ENCODE data around the gene ITPR2. TPM values are rescaled to one million over a fixed set of nuclear protein-coding genes. Genes with fewer than 3 reads are reported as not detected.
"Not testable (repeated sequence)": the region's sequence is repeated elsewhere in the genome, so short reads cannot be mapped to it uniquely, and the experiment has no call there.

Gene ITPR2
- total RNA-seq, 1 experiment from 2014 or later, result 9.3 TPM

DNA sequence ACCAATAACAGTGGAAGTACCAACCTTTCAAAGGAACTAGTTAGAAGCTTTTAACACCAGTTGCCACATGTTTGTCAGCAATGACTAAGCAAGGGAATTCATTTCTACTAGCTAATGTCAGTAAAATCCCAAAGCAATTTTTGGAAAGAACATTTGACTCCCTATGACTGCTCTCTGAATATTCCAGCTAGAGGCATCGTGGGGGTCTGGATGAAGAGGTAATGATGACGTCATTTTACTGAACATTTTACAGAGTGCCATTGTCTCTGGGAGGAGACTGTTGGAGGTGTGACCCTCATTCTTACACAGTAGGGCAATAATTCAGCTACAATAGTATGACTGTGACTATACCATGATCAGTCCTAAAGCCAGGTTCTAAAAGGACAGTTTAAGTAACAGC, 204.8 kb downstream of the ITPR2 start:
- no peak for DNase-seq (ENCODE audit: low spot score)

DNA sequence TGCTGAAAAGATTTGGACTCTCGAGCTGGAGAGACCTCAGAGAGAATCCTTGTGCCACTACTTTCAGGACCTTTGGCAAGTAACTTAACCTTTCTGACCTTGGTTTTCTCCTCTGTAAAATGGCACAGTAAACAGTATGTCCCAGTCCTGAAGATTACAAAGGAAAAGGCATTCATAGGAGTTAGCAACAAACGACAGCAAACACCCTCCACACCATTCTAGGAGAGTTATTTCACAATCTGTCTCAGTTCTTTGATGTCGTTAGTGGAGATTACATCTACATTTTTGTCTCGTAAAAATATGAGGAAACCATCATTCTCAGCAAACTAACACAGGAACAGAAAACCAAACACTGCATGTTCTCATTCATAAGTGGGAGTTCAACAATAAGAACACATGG, 205.7 kb downstream of the ITPR2 start:
- no peak for DNase-seq (ENCODE audit: low spot score)

DNA sequence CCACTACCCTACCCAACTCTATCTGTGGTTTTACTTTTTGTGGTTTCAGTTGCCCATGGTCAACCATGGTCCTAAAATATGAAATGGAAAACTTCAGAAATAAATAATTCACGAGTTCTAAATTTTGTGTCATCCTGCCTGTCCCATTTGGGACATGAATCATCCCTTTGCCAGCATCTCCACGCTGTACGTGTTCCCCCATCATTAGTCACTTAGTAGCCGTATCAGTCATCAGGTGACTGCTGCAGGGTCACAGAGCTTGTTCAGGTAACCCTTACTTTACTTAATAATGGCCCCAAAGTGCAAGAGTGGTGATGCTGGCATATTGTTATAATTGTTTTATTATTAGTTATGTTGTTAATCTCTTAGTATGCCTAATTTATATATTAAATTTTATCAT, 209.9 kb downstream of the ITPR2 start:
- no peak for DNase-seq (ENCODE audit: low spot score)

DNA sequence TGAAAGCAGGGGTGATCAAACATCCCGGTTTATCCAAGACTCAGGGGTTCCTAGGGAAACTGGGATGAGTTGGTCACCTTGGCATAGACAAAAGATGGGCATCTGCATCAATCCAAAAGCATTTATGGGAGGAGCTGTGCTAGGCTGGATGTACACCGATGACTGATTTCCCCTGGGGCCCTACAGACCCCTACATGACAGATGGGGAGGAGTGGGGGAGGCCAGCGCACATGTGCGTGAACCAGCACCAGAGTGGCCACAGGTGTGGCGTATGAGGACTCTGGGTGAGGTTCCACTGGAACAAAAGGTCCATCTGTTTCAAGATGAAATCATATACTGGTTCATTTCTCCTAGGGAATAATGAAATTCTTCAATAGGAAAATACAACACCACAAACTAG, 210.4 kb downstream of the ITPR2 start:
- DNase-seq (ENCODE audit: low spot score), result no peak

DNA sequence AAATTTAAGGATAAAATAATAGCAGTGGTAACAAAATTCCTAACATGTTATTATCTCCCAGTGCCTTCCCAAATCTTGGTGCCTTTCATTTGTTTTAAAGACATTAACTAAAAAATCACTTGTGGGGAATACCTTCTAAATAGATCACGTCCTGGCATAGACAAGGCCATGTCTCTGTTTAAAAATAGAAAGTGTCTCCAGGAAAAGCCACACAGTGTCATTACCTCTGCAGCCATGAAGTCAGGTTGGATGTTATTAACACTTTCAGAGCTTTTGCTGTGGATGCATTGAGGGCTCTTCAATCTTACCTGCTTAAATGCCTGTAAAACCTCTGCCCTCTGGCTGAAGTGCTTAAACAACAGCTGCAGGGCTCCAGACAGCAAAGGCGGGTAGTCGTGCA, 211.1 kb downstream of the ITPR2 start:
- no peak for DNase-seq (ENCODE audit: low spot score)

DNA sequence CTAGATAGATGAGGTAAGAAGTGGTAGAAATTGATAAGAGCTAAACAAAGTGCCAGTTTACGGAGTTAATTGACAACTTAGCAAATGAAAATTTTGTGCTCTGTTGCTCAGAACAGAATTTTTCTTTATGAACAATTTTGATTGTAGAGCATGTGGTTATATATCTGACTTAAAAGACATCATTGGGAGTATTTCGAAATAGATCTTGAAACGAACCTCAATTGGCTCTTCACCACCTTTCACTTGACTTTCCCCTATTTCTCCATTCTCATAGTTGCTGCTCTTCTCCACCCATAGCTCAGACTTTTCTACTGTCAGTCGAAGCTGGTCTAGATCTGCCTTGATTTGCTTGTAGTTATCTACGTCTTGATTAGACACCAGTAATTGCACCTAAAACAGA, 212.1 kb downstream of the ITPR2 start:
- no peak for DNase-seq (ENCODE audit: low spot score)

DNA sequence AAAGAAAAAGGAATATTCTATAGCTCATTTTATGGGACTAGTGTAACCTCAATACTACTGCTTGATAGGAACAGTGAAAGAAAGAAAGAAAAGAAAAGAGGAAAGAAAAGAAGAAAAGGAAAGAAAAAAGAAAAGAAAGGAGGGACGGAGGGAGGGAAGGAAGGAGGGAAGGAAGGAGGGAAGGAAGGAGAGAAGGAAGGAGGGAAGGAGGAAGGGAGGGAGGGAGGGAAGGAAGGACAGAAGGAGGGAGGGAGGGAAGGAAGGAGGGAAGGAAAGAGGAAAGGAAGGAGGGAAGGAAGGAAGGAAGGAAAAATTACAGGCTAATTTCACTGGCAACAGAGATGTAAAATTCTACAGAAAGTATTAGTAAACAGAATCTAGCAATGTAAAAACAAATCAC, 215.5 kb downstream of the ITPR2 start:
- DNase-seq (ENCODE audit: low spot score), result no peak

DNA sequence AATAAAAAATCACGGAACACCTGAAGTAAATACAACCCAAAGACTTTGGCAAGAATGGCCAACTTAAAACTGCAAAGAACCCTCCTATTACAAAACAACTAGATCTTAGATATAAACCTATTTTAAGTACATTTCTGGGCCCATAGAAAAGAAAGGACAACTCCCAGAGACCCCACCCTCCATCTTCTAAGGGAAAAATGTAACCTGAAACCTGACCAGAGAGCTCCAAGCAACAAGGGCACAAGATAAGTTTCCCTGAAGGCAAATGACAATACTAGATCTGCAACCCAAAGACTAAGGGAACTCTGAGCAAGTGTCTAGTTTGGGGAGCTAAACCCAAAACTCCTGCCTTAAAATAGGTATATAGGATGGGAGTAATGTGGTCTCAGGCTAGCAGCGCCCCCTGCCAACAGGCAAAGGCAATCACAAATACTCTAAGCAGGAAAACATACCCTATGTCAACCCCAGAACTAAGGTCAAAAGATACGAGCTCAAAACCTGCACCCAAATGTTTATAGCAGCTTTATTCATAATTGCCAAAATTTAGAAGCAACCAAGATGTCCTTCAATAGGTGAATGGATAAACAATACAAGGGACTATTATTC, 218.9 kb downstream of the ITPR2 start:
- DNase-seq (ENCODE audit: low spot score), result peak; percentile 30

DNA sequence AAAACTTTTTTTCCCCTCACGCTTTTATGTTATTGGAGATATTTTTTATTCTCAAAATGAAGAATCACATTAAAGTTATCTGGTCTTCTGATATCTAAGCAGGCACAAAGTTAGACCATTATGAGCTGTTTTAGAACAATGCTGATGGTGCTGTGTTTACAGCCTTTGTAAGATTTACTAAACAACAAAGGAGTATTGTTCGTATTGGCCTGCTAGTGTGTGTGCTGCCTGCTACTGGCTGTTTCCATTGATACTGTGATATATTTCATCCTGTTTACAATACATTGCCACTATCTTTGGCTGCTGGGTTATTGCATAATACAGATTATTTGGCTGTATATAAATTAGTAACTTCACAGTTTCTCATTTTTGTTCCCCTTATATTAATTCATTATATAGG, 220.8 kb downstream of the ITPR2 start:
- DNase-seq (ENCODE audit: low spot score), result no peak

DNA sequence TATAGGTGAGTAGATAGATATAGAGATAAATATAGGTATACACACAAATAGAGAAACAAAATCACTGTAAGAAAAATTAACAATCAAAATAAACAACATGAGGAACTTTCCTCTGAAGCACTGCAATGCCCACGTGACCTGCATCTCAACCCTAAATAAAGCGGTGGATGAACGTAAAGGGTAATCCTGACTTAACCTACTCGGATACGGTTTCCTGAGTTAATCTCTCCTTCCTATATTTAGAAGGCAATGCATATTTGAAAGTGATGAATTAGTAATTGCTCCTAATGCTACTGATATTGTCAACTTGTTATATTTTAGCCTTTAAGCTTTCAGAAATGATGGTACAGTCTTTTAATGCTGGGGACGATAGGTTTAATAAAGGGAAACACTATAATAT, 221.4 kb downstream of the ITPR2 start:
- DNase-seq (ENCODE audit: low spot score), result no peak

DNA sequence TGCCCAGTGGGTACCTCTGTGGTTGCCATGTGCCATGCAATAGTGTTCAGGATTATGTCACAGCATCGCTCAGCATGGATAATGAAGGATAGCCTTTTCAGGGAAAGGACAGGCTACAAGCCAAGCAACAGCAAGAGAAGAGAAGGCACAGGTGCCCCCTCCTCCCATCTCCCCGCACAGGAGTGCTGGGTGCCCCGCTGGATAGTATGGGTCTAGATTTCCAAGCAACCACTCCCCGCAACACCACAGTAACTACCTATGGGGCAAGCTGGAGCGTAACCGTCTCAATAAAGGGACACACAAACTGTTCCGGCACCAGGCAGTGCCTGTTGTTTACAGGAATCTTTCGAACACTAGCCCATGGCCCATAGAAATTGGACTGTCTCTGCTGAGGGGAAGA, 222.2 kb downstream of the ITPR2 start:
- DNase-seq (ENCODE audit: low spot score), result no peak

DNA sequence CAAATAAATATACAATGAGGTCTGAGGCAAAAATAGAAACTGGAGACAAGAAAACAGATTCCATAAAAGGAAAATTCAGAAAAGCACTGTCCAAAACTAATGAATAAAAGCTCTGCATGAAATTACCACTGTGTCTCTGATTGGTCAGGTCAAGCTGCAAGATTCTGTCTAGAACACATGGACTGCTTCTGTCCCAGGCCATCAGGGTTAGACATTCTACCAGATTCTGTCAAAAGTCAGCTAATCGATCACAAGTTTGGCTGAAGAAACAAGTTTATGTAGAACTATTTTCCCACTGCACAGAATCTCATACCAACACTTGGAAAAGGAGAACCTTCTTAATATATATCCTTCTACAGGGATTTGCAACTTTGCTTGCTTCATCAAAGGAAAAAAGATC, 223.0 kb downstream of the ITPR2 start:
- DNase-seq (ENCODE audit: low spot score), result no peak

DNA sequence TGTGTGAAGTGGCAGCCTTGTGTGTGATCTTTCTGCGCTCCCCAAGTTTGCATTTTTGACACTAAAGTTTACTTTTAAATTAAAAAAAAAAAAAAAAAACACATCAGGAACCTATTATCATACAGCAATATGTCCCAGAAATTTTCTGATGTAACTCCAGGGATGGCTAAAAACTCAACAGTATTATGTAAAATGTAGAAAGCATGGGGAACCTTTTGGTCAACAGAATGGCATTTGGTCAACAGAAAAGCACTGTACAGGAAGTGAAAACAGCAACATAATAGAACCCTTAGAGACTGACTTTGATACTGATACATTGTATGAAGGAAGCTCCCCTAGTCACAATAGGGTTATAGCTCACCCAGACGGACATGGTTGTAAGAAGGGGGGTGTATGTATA, 224.3 kb downstream of the ITPR2 start:
- DNase-seq (ENCODE audit: low spot score), result no peak

DNA sequence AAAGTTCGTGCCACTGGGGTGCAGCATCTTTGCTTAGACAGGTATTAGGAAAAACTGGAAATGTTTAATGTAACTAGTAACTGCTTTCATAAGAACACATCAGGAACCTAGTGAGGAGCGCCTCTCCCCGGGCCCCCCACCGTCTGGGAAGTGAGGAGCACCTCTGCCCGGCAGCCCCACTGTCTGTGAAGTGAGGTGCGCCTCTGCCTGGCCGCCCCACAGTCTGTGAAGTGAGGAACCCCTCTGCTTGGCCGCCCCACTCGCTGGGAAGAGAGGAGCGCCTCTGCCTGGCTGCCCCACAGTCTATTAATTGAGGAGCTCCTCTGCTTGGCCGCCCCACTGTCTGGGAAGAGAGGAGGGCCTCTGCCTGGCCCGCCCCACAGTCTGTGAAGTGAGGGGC, 224.7 kb downstream of the ITPR2 start:
- DNase-seq (ENCODE audit: low spot score), result no peak

DNA sequence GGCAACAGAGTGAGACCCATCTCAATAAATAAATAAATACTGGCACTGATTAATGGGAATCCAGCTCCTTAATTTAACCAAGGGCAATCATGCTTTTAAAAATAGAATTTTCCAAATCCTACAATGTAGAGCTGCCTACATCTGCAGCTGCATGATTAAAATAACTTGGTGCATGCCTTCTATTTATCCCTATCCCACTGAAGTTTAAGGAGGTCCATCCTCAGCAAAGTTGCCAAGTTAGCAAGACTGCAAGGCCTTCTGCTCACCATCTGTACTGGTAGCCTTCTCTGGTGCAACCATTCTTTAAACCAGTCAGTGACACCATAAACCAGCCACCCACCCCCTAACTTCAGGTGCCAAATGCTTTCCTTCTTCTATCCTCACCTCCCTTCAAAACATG, 226.1 kb downstream of the ITPR2 start:
- no peak for DNase-seq (ENCODE audit: low spot score)

DNA sequence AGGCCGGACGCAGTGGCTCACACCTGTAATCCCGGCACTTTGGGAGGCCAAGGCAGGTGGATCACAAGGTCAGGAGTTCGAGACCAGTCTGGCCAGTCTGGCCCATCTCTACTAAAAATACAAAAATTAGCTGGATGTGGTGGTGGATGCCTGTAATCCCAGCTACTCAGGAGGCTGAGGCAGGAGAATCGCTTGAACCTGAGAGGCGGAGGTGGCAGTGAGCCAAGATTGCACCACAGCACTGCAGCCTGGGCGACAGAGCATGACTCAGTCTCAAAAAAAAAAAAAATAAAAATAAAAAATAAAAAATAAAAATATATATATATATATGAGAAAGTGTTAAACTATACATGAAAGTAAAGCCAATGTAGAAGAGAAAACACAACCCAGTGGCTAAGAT, 228.2 kb downstream of the ITPR2 start:
- not testable (repeated sequence) for DNase-seq (ENCODE audit: low spot score)

DNA sequence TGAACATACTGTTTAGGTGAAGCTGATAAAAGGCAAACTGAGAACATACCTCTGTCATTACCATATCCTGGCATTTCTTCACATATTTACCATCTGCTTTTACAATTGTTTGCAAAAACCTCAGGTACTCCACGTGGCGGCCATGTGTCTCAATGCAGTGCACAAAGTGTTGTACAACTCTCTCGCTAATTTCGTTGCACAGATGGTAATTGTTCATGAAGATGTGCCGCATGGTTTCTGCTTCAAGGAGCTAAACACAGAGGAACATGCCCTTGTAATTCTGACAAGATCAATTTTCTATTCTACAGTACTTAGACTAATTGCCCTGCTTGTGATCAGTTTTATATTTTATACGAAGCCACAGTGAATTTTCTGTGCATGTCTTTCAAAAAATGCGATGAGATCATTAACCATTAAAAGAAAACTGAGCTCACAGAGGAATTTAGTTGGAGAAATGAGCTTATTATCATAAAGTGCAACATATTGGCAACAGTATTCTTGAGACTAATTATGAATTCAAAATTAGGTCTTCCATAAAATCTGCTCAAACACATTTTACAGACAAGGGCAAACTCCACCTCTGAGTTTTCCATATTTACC, 233.8 kb downstream of the ITPR2 start:
- no peak for DNase-seq (ENCODE audit: low spot score)

DNA sequence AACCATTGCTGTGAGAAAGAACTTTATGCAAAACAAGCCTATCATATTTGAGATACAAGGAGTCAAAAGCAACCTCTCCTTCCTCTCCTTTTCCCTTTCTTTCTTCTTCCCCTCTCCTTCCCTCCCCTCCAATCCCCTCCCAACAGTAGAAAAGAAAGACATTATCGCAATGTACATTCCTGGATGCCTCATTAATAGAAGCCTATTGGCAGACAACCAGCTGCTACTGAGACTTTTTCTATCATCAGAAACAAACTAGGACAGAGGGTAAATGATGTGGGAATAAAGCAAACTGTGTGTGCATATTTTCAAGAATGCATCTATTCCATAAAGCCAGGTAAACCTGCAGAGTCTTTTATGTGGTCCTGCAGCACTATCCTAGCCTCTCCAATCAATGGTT, 237.2 kb downstream of the ITPR2 start:
- no peak for DNase-seq (ENCODE audit: low spot score)

DNA sequence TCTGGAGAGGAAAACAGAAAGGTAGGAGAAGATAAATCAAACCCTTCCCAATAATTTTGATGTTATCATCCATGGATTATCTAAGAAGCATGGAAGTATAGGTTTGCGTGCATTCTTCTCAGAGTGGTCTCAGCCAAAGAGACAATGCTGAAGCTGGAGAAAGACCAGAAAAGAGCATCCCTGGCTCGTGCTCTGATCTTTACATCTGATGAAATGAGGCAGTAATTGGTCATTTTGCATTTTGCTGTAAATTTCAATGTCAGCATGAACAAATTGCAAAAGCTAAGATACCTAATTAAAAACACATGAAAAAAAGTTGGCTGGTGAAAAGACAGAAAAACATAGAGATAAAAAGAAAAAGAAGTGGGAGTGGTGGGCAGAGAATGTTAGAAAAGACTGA, 252.4 kb downstream of the ITPR2 start:
- no peak for DNase-seq (ENCODE audit: low spot score)

DNA sequence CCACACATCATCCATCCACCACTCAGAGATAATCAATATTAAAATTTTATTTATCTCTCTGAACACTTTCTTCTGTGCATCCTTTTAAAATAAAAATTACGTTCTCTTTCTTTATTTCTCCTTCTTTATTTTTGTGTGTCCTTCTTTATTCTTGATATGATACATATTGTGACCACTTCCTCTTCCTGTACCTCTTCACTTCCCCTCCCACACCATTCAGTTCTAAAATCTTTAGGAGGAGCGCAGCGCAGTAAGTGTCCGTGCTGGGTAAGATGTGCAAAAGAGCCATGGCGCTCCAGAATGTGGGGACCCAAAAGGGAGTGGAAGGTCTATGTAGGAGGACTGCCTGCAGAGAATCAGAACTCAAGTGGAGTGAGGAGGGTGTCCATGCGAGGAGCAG, 256.7 kb downstream of the ITPR2 start:
- DNase-seq (ENCODE audit: low spot score), result no peak

DNA sequence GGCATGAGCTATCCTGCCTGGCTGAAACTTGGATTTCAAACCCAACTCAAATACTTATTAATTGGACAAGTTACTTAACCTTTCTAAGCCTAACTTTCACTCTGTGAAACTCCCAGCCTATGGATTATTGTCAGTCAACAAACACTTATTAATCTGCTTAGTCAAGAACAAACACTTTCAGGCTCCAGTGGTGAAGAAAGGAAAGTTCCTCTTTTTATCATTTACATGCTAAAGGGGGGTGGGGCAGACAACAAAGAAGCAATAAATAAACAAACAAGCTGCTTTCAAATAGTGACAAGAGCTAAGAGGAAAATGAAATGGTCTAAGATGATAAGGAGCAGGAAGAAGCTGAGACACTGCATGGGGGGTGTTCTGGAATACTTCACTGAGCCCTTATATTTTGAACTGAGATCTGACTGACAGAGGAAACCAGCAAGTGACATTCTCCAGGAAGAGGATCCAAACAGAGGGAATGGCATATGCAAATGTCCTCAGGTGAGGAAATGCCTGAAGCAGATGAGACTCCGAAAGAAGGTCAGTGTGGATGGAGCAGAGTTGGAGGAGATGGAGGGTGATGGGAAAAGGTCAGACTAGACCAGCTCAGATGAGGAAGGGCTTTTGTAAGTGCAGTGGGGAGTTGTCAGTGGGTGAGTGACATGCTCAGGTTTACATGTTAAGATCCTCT, 259.6 kb downstream of the ITPR2 start:
- DNase-seq (ENCODE audit: low spot score), result no peak

DNA sequence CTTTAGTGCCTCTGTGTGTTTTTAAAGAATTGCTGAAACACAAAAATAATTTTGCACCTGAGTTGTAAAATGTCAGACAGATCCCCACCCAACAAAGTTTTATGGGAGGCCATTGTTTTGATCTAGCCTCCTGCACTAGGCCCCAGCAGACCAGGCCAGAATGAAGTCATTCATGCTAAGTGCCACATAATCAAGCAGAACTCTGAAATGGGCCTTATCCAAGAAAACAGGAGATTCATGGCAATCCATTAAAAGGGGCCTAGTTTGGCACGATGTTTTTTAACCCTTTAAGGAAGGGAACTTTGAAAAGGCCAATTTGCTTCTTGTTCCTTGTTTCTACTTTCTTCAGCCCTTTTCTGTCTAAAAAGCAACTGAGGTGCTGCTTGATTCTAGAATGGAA, 260.9 kb downstream of the ITPR2 start:
- no peak for DNase-seq (ENCODE audit: low spot score)

DNA sequence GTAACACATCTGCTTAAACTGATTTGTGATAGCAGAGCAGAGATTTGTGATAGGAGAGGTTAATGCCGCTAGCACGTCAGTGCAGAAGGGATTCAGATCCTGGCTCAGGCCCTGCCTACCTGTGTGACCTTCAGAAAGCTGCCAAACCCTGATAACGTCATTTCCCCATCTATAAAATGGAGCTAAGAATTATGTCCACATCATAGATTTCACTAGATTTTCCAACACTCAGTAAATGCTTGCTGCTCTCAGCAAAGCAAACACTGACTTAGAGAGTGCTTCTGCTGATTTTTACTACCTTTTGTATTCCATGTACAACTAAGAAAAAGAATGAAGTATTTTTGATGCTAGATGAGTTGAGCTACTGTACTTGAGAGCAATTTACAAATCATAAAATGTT, 261.4 kb downstream of the ITPR2 start:
- no peak for DNase-seq (ENCODE audit: low spot score)

DNA sequence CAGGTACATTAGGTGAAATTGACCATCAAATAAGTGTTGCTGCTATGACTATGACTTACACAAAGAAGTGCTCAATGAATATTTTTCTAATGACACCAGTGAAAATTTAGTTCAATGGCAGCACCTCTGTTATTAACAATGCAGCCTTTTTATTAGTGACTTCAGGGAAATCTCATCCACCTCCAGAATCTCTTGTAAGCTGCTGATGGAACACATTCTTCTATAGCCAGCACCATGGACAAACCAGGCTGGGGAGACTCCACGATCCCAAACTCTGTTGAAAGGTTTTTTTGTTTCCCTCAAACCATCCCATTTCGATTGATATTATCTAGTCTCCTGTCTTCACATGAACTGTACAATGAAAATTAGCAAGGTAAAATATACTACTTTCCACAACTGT, 265.9 kb downstream of the ITPR2 start:
- DNase-seq (ENCODE audit: low spot score), result no peak

Measured in H4 (cell line).